GM18520 (cell line): ENCODE results near the gene THOP1.

Source experiments
- ATAC-seq: cut with Tn5 transposase; IDR thresholded peaks from one replicate; pipeline ENCODE4 v1.9.1; 2021; ENCODE audit not compliant: unreplicated experiment

The THOP1 gene

DNA sequence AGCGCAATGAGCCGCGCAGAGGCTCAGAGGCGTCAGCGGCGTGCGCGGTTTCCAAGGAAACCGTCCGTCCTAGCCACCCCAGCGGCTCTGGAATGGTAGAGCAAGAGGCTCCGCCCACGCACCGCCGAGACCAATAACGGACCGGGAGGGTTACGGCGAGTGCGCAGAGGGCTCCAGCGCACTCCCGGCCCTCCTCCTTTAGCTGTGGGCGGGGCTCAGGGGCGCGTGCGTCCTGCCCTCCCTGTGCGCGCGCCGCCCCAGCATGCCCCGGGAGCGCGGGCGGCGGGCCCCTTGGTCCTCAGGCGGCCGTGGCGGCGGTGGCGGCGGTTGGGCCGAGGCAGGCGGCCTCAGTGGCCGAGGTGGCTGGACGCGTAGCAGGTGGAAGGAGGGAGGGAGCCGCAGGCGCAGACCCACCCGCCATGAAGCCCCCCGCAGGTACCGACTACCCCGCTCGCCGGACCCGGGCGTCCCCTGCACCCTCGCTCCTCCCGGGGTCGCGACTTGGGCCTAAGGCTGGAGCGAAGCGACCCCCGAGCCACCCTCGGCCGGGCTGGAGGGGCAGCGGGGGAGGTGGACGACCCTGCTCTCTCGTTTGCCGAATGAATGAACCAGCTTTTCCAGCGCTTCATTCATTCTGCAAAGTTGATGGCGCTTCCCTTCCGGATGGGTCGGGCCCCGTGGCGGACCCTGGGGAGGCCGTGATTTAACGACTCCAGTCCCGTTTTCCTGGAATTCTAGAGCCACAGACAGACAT lies at the start of gene THOP1:
Gene THOP1 (plus strand): TSS at position 260 of the 754 bp plus-strand sequence. CDS start 160 bp downstream, at position 420.
- peak; percentile 57 for ATAC-seq

DNA sequence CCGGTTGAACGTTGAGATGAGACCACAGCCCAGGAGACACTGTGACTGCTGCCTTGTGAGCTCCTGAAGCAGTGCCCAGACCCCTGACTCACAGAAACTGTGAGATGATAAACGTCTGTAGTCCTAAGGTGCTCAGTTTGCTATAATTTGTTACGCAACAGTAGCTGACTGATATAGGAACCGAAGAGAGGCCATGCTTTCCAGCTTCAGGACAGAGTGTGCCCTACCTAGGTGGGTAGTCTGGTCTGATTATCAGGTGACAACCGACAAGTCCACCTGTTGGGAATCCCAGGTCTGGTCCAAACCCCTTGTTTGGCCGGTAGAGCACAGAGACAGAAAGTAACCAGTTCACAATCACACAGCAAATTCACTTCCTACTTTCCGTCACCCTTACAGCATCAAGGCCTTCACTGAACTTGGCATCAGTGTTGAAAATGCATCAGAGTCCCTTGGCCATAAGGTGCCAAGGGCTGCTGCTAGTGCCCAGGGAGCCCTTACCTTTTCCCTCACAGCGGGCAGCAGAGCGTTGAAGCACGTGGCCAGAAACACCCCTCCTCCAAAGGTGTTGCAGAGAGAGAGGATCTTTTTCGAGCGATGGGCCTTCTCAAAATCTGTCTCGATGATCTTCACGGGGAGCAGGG lies 48.6 kb upstream of the THOP1 start:
- ATAC-seq = no peak

DNA sequence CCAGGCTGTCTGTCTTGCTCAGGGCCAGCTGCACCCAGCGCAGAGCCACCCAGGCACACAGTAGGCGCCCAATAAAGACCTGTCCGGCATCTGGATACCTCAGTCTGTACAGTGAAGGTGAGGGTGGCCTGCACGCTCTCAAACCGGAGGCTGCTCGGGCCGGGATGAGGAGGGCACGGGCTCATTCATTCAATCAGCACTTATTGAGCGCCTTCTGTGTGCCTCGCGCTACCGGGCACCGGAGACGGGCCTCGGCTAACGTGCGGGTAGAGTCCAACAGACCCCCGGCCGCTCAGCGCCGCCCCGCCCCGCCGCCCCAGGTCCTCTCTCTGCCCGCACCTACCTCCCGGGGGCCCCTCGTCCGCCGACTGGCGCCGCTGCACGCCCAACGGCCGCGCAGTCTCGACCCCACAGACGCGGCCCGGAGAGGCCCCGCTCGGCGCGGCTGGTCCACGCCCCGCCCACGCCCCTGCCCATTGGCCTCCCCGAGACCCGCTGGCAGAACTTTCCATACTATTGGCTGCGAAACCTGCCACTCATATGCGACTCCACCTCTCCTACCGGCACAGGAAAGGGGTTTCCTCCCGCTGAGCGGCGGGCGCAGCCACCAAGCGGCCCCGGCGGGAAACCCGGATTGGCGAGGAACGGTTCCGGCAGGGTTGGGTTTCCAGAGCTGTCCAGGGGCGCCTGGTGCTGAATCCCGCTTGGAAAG lies 45.5 kb upstream of the THOP1 start, which contains the start of gene SLC39A3:
Gene SLC39A3 (minus strand): TSS at position 416 of the 712 bp plus-strand sequence. CDS start 2,760 bp downstream, outside the sequence.
- peak; percentile 97 for ATAC-seq

DNA sequence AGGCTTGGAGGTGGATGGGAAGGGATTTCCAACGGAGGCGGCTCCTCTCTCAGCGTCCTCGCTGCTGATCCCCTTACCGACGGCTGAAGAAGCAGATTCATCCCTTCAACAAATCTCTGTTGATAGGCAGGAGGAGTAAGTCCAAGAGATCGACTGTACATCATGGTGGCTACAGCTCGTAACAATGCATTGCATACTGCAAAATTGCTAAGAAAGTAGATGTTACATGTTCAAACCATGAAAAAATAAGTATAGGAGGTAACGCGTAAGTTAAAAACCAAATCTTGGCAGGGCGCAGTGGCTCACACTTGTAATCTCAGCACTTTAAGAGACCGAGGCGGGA lies 45.0 kb upstream of the THOP1 start:
- ATAC-seq = no peak

DNA sequence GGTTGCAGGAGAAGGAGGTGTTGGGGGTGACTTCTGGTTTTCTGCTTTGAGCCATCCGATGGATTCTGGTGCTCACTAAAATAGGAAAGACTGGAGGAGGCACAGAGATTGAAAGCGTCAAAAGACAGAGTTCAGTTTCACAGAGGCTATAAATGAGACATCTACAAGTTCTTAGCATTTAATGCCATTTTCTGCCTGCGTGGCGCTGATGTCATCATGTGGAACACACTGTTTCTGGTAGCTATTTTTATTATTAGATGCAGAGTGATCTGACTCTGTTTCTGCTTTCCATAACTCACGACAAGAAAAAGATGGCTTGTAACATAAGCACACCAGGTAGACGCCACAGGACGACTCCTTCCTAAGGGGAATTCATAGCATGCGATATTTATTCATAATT lies 42.2 kb upstream of the THOP1 start:
- ATAC-seq = no peak

DNA sequence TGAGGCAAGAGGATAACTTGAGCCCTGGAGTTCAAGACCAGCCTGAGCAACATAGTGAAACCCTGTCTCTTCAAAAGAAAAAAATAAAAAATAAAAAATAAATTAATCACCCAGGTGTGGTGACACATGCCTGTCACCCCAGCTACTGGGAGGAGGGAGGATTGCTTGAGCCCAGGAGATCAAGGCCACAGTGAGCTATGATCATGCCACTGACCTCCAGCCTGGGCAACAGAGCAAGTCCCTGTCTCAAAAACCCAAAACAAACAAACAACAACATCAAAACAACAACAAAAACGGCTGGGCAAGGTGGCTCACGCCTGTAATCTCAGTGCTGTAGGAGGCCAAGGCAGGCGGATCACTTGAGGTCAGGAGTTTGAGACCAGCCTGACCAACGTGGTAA lies 41.2 kb upstream of the THOP1 start:
- ATAC-seq = no peak

DNA sequence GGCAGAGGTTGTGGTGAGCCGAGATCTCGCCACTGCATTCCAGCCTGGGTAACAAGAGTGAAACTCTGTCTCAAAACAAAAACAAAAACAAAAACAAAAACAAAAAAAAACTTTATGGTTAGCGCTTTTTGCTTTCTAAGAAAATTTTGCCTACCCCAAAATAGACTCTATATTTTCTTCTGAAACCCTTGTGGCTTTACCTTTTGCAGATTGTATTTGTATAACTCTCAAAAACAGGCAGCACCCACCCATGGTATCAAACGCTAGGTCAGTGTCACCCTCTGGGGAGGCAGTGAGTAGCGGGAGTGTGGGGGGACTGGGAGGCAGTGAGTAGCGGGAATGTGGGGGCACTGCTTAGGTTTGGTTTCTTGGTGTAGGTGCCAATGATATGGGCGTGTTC lies 38.0 kb upstream of the THOP1 start:
- ATAC-seq = no peak

DNA sequence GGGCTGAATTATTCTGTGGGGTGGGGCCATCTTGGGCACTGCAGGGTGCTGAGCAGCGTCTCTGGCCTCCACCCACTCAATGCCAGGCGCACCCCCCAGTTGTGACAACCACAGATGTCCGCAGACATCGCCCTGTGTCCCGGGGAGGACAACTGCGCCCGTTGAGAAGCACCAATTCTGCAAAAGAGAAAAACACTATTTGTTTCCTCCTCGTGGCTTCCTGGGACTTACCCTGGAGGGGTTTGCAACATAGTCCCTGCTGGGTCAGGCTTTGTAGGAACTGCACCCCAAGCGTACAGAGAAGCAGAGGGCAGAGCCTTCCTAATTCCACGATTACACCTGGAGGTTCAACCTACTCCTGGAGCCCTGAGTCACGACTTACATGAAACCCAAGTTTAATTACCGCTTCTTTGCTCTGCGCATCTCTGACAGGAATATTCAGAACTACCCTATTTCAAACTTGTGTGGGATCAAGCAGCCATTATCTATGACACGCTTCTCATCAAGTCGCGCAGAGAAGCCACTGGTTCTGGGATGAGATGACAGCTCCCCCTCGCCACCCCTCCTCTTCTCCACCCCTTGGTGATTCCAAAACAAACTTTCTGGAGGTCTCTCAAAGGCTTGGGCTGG lies 34.4 kb upstream of the THOP1 start:
- ATAC-seq = no peak

DNA sequence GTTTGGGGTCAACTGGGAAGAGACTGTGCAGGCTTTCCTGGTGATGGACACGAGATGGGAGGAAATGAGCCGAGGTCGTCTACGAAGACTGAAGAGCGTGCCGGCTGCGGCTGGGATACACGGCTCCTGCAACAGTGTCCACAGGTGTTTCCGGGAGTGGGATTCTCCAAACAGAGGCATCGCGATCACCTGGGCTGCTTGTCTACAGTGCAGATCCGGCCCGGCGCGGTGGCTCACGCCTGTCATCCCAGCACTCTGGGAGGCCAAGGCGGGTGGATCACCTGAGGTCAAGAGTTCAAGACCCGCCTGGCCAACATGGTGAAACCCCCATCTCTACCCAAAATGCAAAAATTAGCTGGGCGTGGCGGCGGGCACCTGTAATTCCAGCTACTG lies 33.9 kb upstream of the THOP1 start:
- no peak for ATAC-seq

DNA sequence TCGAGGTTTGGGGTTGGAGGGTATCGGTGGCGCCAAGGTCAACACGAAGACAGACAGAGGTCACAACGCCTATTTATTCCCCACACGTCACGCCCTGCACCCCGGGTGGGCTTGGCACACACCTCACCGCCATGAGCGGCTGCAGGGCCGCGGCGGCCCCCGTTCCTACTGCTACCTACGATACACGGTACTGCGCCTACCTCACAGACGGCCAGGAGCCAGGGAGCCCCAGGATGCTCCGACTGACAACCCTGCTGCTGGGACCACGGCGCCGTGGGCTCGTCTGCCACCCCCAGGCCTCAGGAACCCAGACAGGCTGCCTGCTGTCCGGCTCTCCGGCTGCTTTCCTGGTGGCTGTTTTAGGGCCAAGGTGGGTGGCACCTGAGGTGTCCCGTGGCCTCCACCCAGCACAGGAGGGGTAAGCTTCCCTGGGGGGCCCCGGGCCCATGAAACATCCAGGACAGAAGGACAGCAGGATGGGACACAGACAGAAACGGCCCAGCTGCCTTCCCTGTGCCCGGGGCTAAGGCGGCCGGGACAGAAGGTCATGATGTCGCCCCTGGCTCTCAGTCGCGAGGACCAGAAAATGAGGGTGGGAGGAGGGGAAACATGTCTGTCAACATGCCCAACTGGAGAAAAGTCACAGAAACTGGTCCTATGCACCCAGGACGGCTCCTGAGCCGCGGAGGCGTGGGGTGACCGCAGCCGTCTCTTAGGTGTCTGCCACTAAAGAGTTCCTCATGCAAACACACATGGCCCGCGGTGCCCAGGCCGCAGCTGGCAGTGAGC lies 30.4 kb upstream of the THOP1 start:
- no peak for ATAC-seq

DNA sequence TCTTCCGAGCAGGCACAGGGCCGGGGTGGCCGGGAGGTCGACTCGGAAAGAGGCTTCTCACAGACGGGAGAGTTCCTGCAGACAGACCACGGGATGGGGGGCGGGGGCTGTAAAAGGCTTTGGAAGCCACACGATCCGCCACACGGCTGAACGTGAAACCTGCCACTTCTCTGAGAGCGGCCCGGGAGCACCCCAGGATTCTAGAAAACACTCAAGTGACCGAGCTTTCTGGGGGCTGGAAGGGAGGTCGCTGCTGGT lies 29.9 kb upstream of the THOP1 start:
- no peak for ATAC-seq

DNA sequence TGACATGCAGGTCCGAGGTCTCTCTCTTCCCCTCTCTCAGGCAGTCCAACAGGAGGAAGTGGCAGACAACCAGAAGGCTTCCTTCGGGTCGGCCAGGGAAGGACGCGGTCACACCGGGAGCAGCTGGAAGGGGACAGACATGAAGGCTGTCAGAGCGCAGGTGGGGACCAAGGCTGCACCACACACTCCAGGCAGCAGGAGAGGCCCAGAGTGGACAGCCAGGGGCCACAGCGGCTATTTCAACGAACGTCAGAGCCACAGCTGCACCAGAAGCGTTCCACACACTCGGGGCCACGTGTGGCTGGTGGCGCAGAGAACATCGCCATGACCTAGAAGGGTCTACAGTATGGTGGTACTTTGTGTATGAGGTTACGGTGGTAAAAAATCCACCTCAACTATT lies 29.5 kb upstream of the THOP1 start:
- ATAC-seq = no peak

DNA sequence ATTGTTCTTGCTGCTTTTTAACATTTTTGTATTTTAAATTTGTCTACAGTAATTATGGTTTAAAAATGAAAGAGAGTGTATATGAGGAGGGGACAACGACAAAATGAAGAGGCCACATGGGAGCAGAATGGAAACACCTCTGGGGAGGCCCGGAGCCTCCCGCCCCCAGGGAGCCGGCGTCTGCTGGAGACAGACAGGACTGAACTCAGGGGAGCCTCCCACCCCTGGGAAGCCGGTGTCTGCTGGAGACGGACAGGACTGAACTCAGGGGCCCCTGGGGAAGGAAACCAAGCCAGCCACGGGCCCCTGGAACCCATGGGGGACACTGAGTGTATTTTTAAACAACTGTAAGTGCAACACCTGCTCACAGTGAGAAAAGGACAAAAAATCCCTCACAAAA lies 28.8 kb upstream of the THOP1 start:
- no peak for ATAC-seq

DNA sequence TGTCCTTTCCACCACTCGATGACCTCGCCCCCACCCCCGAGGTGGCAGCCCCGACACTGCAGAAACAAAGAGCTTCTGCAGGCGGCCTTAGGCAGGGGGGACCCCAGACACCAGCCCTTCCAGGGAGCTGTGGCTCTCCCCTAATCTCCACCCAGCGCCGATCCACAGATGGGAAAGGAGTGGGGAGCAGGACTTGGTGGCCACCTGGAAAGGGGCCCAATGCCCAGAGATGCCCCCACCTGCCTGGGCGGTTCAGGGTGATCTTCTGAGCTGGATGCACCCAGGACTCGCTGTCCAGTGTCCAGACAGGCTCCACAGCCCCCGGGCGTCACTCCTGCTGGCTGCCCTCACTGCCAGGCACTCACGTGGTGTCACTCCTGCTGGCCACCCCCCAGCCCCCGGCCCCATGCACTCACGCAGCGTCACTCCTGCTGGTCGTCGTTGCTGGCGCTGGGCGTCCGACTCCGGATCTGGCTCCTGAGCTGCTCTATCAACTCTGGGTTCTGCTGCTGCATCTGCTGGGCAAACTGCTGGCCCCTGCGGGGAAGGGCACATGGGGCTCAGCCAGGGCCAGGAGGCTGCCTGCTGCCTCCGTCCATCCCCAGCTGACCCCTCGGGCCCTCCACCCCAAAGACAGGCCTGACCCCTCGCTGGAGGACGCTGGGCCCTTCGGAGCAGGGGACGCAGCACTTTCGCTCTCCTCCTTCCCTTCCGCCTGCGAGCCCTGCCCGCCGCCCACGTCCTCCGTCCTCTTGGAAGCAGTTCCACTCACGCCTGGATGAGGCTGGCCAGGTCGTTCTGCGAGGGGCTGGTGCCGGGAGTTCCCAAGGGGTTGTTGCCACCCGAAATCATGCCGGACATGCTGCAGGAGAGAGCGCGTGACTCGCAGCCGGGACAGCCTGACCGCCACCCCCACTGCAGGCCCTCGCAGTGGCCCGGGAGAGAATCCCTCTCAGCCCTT lies 28.1 kb upstream of the THOP1 start:
- ATAC-seq = no peak

DNA sequence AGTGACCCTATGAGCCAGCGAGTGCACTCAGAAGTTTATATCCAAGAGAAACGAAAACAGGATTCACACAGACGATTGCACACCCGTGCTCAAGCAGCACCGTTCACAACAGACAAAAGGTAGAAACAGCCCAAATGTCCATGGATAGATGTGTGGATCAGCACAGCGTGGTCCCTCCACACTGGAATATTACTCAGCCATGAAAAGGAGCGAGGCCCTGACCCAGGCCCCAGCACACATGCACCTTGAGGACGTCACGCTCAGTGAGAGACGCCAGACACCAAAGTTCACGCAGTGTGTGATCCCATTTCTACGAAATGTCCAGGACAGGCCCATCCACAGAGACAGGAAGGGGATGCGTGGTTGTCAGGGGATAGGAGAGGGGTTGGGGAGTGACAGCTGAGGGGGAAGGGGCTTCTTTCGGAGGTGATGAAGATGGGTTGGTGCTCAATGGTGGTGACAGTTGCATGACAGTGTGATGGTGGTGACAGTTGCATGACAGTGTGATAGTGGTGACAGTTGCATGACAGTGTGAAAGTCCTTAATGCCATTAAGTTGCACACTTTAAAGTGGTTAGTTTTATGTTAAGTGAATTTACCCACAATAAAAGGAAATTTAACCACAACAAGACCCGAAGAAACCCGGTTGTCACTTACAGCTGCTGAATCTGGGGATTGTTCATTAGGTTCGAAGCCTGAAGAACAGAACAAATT lies 26.5 kb upstream of the THOP1 start:
- no peak for ATAC-seq

DNA sequence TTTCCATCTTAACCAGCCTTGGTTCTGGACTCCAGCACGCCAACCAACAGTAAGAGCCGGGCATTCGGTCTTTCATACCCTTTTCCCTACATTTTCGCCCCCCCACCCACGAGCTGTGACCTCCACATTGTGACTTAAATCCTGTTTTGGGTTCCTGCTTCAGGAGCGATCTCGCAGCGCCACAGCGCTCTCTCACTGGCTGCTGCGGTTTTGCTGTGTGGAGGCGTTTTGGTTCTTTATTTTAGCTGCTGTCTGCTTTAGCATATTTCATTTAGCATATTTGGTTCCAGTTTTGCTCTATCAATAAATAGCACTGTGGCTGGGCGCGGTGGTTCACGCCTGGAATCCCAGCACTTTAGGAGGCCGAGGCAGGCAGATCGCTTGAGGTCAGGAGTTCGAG lies 25.9 kb upstream of the THOP1 start:
- ATAC-seq = no peak

DNA sequence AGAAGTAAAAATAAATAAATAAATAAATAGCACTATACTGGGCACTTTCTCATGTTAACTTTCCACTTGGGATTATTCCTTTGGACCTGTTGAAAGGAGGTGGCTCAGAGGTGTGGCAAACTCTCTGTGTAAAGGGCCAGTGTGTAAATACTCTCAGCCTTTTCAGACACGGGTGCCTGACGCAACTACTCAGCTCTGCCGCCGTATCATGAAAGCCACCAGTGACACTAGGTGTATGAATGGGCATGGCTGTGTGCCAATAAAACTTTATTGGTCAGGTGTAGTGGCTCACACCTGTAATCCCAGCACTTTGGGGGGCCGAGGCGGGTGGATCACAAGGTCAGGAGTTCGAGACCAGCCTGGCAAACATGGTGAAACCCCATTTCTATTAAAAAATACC lies 25.3 kb upstream of the THOP1 start:
- no peak for ATAC-seq

DNA sequence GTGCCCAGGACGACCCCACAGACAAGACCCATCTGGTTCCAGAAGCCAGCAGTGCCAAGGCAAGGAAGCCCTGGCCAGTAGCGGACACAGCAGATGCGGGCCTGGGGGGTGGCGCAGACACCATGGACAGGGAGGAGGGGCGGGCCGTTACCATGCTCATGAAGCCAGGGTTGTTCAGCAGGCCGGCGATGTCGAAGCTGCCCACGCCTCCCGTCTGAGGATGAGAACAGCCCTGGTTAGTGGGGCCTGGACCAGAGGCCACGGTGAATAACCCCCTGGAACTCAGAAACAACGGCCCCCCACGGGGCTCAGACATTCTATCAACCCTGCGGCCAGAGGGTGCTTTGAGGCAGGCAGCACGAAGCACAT lies 24.0 kb upstream of the THOP1 start:
- ATAC-seq = no peak
